H9 (cell line): ENCODE measurements around the gene MAP6. TPM values are rescaled to one million over a fixed set of nuclear protein-coding genes. Genes with fewer than 3 reads are reported as not detected.

Experiments used
- DNase-seq: peaks from one replicate; pipeline ENCODE4 v3.0.0-alpha.2; 2017
- H2AFZ ChIP-seq: one replicate; pipeline ENCODE4 v1.6.1; 2013; ENCODE audit warnings: mild to moderate bottlenecking, low read length, control low read depth, moderate library complexity
- H2AK5ac ChIP-seq: 2 replicates; pipeline ENCODE4 v1.6.1; 2013; ENCODE audit warnings: low read length, control low read depth, mixed read lengths; ENCODE audit not compliant: insufficient read length
- H2BK120ac ChIP-seq: one replicate; pipeline ENCODE4 v1.6.1; 2013; ENCODE audit warnings: low read depth, mild to moderate bottlenecking, low read length, control low read depth, inconsistent platforms; ENCODE audit not compliant: poor library complexity, severe bottlenecking
- H2BK12ac ChIP-seq: 2 replicates; pipeline ENCODE4 v1.6.1; 2013; ENCODE audit warnings: low read length, control low read depth, mixed read lengths, low read depth; ENCODE audit not compliant: insufficient read length
- H2BK15ac ChIP-seq: 2 replicates; pipeline ENCODE4 v1.6.1; 2013; ENCODE audit warnings: low read depth, low read length, control low read depth
- H2BK20ac ChIP-seq: one replicate; pipeline ENCODE4 v1.6.1; 2013; ENCODE audit warnings: low read depth, mild to moderate bottlenecking, low read length, control low read depth, inconsistent platforms; ENCODE audit not compliant: poor library complexity, severe bottlenecking
- H2BK5ac ChIP-seq: 2 replicates; pipeline ENCODE4 v1.6.1; 2013; ENCODE audit warnings: low read length, control low read depth, mixed read lengths; ENCODE audit not compliant: insufficient read length
- H3K14ac ChIP-seq: 2 replicates; pipeline ENCODE4 v1.6.1; 2013; ENCODE audit warnings: low read length, control low read depth; ENCODE audit not compliant: insufficient read depth
- H3K18ac ChIP-seq: 2 replicates; pipeline ENCODE4 v1.6.1; 2013; ENCODE audit warnings: low read depth, mild to moderate bottlenecking, mixed read lengths, low read length, control low read depth; ENCODE audit not compliant: insufficient read length
- H3K23ac ChIP-seq: 2 replicates; pipeline ENCODE4 v1.6.1; 2013; ENCODE audit warnings: low read length, control low read depth, mixed read lengths, low read depth; ENCODE audit not compliant: insufficient read length
- H3K23me2 ChIP-seq: 2 replicates; pipeline ENCODE4 v1.6.1; 2013; ENCODE audit warnings: low read depth, mild to moderate bottlenecking, mixed read lengths, low read length, control low read depth; ENCODE audit not compliant: insufficient read length, poor library complexity, severe bottlenecking
- H3K27ac ChIP-seq: 2 replicates; pipeline ENCODE4 v1.5.1; 2013; ENCODE audit warnings: low read length, control low read depth, mixed read lengths, low read depth; ENCODE audit not compliant: insufficient read length
- H3K27me3 ChIP-seq: 2 replicates; pipeline ENCODE4 v1.6.1; 2013; ENCODE audit warnings: low read length, control low read depth, inconsistent platforms; ENCODE audit not compliant: insufficient read depth
- H3K4ac ChIP-seq: 2 replicates; pipeline ENCODE4 v1.6.1; 2013; ENCODE audit warnings: low read depth, mild to moderate bottlenecking, control low read depth, inconsistent platforms, low read length, moderate library complexity
- H3K4me1 ChIP-seq: 2 replicates; pipeline ENCODE4 v1.6.1; 2013; ENCODE audit warnings: low read length, control low read depth, inconsistent platforms; ENCODE audit not compliant: insufficient read depth
- H3K4me2 ChIP-seq: 2 replicates; pipeline ENCODE4 v1.6.1; 2013; ENCODE audit warnings: low read length, control low read depth, mixed read lengths; ENCODE audit not compliant: insufficient read length, insufficient read depth
- H3K56ac ChIP-seq: 2 replicates; pipeline ENCODE4 v1.6.1; 2013; ENCODE audit warnings: low read depth, mild to moderate bottlenecking, mixed read lengths, low read length, control low read depth; ENCODE audit not compliant: insufficient read length
- H3K79me1 ChIP-seq: 2 replicates; pipeline ENCODE4 v1.6.1; 2013; ENCODE audit warnings: low read depth, mild to moderate bottlenecking, moderate library complexity, low read length, control low read depth, inconsistent platforms; ENCODE audit not compliant: insufficient read depth, poor library complexity, severe bottlenecking
- H3K79me2 ChIP-seq: 2 replicates; pipeline ENCODE4 v1.6.1; 2013; ENCODE audit warnings: low read length, control low read depth, inconsistent platforms; ENCODE audit not compliant: insufficient read depth
- H3K9ac ChIP-seq: 2 replicates; pipeline ENCODE4 v1.6.1; 2013; ENCODE audit warnings: low read length, control low read depth, mixed read lengths; ENCODE audit not compliant: insufficient read length; ENCODE audit errors: extremely low read depth
- H3K9me3 ChIP-seq: one replicate; pipeline ENCODE4 v1.6.1; 2013; ENCODE audit warnings: low read depth, low read length, inconsistent platforms; ENCODE audit not compliant: control insufficient read depth
- H3T11ph ChIP-seq: one replicate; pipeline ENCODE4 v1.6.1; 2013; ENCODE audit warnings: mild to moderate bottlenecking, low read length, control low read depth, inconsistent platforms
- H4K20me1 ChIP-seq: one replicate; pipeline ENCODE4 v1.6.1; 2013; ENCODE audit not compliant: control insufficient read depth, insufficient read length, insufficient read depth
- H4K5ac ChIP-seq: 2 replicates; pipeline ENCODE4 v1.6.1; 2013; ENCODE audit warnings: low read depth, mild to moderate bottlenecking, mixed read lengths, low read length, control low read depth; ENCODE audit not compliant: insufficient read length
- H4K8ac ChIP-seq: replicated peaks from 2 replicates; pipeline ENCODE4 v1.6.1; 2013; ENCODE audit warnings: low read length, control low read depth, mixed read lengths, low read depth; ENCODE audit not compliant: insufficient read length
- H4K91ac ChIP-seq: 2 replicates; pipeline ENCODE4 v1.6.1; 2013; ENCODE audit warnings: low read depth, mild to moderate bottlenecking, moderate library complexity, mixed read lengths, low read length, control low read depth; ENCODE audit not compliant: insufficient read length
- H3K27ac Mint-ChIP-seq, 3 experiments: 2 replicates in 2 of 3; 3 replicates in 1 of 3; pipeline ENCODE4 v1.8.0; 2020 to 2021; ENCODE audit warnings: mixed read lengths in 3 of 3, mild to moderate bottlenecking in 1 of 3, moderate library complexity in 1 of 3
- H3K27me3 Mint-ChIP-seq: 2 replicates; pipeline ENCODE4 v1.8.0; 2021; ENCODE audit warnings: low read depth, mild to moderate bottlenecking, moderate library complexity, mixed read lengths
- H3K36me3 Mint-ChIP-seq, 3 experiments: 2 replicates in 2 of 3; 3 replicates in 1 of 3; pipeline ENCODE4 v1.8.0; 2020 to 2021; ENCODE audit warnings: low read depth in 3 of 3, mixed read lengths in 3 of 3; ENCODE audit not compliant: insufficient read depth in 1 of 3
- H3K4me1 Mint-ChIP-seq, 2 experiments: 2 replicates each; pipeline ENCODE4 v1.8.0; 2020; ENCODE audit warnings: mixed read lengths in 2 of 2
- H3K4me3 Mint-ChIP-seq, 2 experiments: 2 replicates in 1 of 2; 3 replicates in 1 of 2; pipeline ENCODE4 v1.8.0; 2020 to 2021; ENCODE audit warnings: mild to moderate bottlenecking in 2 of 2, mixed read lengths in 2 of 2, moderate library complexity in 1 of 2
- H3K9me3 Mint-ChIP-seq, 2 experiments: 2 replicates in 1 of 2; 3 replicates in 1 of 2; pipeline ENCODE4 v1.8.0; 2020; ENCODE audit warnings: mild to moderate bottlenecking in 2 of 2, mixed read lengths in 2 of 2, moderate library complexity in 1 of 2
- CTCF ChIP-seq: fragments of 200-600 bp; sonication (generic); conservative IDR thresholded peaks from 3 replicates; pipeline ENCODE4 v1.8.0; 2021; ENCODE audit warnings: antibody characterized with exemption, mild to moderate bottlenecking
- WGBS: extraction: QIAGEN DNeasy Blood & Tissue Kit; methylation state at CpG from one replicate; pipeline ENCODE4 v1.1.7; 2013; ENCODE audit warnings: missing lambda C conversion rate, low lambda C conversion rate, mixed read lengths; ENCODE audit not compliant: insufficient read length; ENCODE audit errors: extremely low coverage; 5-methylcytosine and 5-hydroxymethylcytosine counted together
- total RNA-seq: library from RNA; stranded (reverse); gene quantifications from 2 replicates; pipeline ENCODE4 v1.2.1, GENCODE V29; 2021

The MAP6 gene
- total RNA-seq, 1 experiment from 2014 or later, result 0.77 TPM

DNA sequence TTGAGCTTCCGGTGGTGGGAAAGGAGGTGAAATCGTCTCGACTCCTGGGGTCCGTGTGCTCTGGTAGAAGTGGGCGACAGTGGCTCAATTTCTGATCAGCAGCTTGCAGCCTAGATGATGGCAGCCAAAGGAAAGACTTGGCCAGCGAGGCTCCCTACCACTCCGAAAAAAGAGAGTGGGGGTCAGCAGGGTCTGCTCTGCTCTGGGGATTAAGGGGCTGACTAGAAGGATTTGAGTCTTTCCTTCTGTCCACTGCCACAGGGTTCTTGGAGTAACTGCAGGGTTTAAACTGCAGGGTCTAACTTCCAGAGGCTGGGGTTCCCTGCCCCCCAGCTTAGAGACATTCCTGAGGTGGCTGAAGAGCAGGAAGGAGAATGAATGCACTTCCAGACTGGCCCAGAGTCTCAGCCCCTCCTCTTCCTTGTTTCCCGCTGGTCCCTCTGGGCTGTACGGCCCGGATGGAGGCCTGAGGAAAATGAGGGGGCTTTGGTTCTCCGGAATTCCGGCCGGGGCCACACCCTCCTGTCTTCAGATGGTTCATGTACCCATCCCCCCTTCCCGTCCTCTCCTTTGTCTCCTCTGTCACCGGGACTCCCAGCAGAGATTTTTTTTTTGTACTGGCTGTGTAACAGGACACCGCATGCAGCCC lies 105.9 kb downstream of the MAP6 start:
- Histone ChIP-seq H3K27me3 (no peaks in the 10 kb centered on the region), H3K9me3 (no peaks in the 10 kb centered on the region), H4K5ac (no peak overlapping the region), H3K9ac (peak overlapping the region; percentile 67), H2BK12ac (no peak overlapping the region), H3K23me2 (peaks cover 19% of the 10 kb centered on the region), H4K8ac (no peak overlapping the region), H3K79me1 (peaks cover 3% of the 10 kb centered on the region), H3K56ac (no peak overlapping the region), H4K20me1 (no peaks in the 10 kb centered on the region), H3K23ac (no peak overlapping the region), H3K4ac (peak overlapping the region; percentile 96; the same call in 1 of the 2 replicates), H2BK5ac (no peak overlapping the region), H2BK120ac (peak overlapping the region; percentile 70), H3K79me2 (peaks cover 32% of the 10 kb centered on the region; the same call in 1 of the 2 replicates), H3K18ac (peak overlapping the region; percentile 93), H2AK5ac (no peak overlapping the region), H2AFZ (no peak overlapping the region), H2BK15ac (no peak overlapping the region), H4K91ac (no peak overlapping the region), H3K27ac (peak overlapping the region; percentile 72), H2BK20ac (no peak overlapping the region), H3K14ac (peak overlapping the region; percentile 72), H3T11ph (no peak overlapping the region), H3K4me1 (peaks cover 14% of the 10 kb centered on the region), H3K4me2 (peak overlapping the region; percentile 85)
- WGBS, result no CpG with 5 or more reads among the region's 16 CpGs
- H3K4me1 Mint-ChIP-seq, result peaks cover 43 to 64% of the 10 kb centered on the region in 2 experiments
- no peaks in the 10 kb centered on the region for H3K9me3 Mint-ChIP-seq
- no peaks in the 10 kb centered on the region for H3K27me3 Mint-ChIP-seq
- DNase-seq, result peak; percentile 95
- no peak for TF ChIP-seq CTCF
- peak overlapping the region; percentile 96 for H3K4me3 Mint-ChIP-seq
- H3K27ac Mint-ChIP-seq, result peak overlapping the region; percentile 99 to 100 (median 99)
- peaks cover 18 to 36% (median 27%) of the 10 kb centered on the region in 3 experiments for H3K36me3 Mint-ChIP-seq
